ES-I3 (cell line): ENCODE data around the gene FBXW10.
A peak's percentile ranks its signal among the peaks of the same experiment; 100 is the strongest.
"Not testable (repeated sequence)": the region's sequence is repeated elsewhere in the genome, so short reads cannot be mapped to it uniquely, and the experiment has no call there.

Experiments used
- H3K36me3 ChIP-seq: 2 replicates; pipeline ENCODE4 v1.6.1; 2013; ENCODE audit warnings: mild to moderate bottlenecking, low read length, control low read depth, moderate library complexity; ENCODE audit not compliant: insufficient read depth
- H3K4me1 ChIP-seq: 2 replicates; pipeline ENCODE4 v1.6.1; 2013; ENCODE audit warnings: mild to moderate bottlenecking, control low read depth, low read length; ENCODE audit not compliant: insufficient read depth
- H3K9ac ChIP-seq: 2 replicates; pipeline ENCODE4 v1.6.1; 2013; ENCODE audit warnings: low read depth, mild to moderate bottlenecking, low read length, moderate library complexity
- H3K9me3 ChIP-seq: 2 replicates; pipeline ENCODE4 v1.6.1; 2013; ENCODE audit warnings: mild to moderate bottlenecking, low read length, moderate library complexity; ENCODE audit not compliant: control insufficient read depth, insufficient read depth

The FBXW10 gene

GRCh38 chr17:18743699-18744421 lies at the start of gene FBXW10:
Gene FBXW10, plus strand, starts transcription at chr17:18744054. Its CDS starts 191 bp downstream, at chr17:18744245.
- H3K36me3 ChIP-seq, H3K4me1 ChIP-seq, H3K9ac ChIP-seq, H3K9me3 ChIP-seq: not testable (repeated sequence)

GRCh38 chr17:18695143-18695542 lies 48.7 kb upstream of the FBXW10 start:
- not testable (repeated sequence) for H3K4me1 ChIP-seq, H3K9me3 ChIP-seq, H3K9ac ChIP-seq, H3K36me3 ChIP-seq

- not testable (repeated sequence) for H3K4me1 ChIP-seq, H3K9me3 ChIP-seq, H3K36me3 ChIP-seq
- H3K9ac ChIP-seq: peak overlapping the region; percentile 80; the same call in 1 of the 2 replicates
Observed at GRCh38 chr17:18698473-18699103, 45.3 kb upstream of the FBXW10 start.

GRCh38 chr17:18705955-18706354 lies 37.9 kb upstream of the FBXW10 start:
- H3K9me3 ChIP-seq, H3K36me3 ChIP-seq, H3K4me1 ChIP-seq, H3K9ac ChIP-seq: not testable (repeated sequence)

GRCh38 chr17:18708215-18708614 lies 35.6 kb upstream of the FBXW10 start:
- not testable (repeated sequence) for H3K36me3 ChIP-seq, H3K4me1 ChIP-seq, H3K9ac ChIP-seq, H3K9me3 ChIP-seq

GRCh38 chr17:18712354-18712999 lies 31.4 kb upstream of the FBXW10 start:
- not testable (repeated sequence) for H3K9ac ChIP-seq, H3K36me3 ChIP-seq, H3K4me1 ChIP-seq, H3K9me3 ChIP-seq

- H3K9me3 ChIP-seq, H3K4me1 ChIP-seq, H3K36me3 ChIP-seq, H3K9ac ChIP-seq: not testable (repeated sequence)
Observed at GRCh38 chr17:18718643-18719427, 25.0 kb upstream of the FBXW10 start.

GRCh38 chr17:18719428-18720110 lies 24.3 kb upstream of the FBXW10 start:
- H3K9ac ChIP-seq: peak overlapping the region; percentile 11; the same call in 1 of the 2 replicates
- not testable (repeated sequence) for H3K4me1 ChIP-seq, H3K36me3 ChIP-seq

GRCh38 chr17:18721775-18722547 lies 21.9 kb upstream of the FBXW10 start:
- not testable (repeated sequence) for H3K4me1 ChIP-seq, H3K9me3 ChIP-seq, H3K36me3 ChIP-seq, H3K9ac ChIP-seq

More at GRCh38 chr17:18719428-18720110, 24.3 kb upstream of the FBXW10 start:
- not testable (repeated sequence) for H3K9me3 ChIP-seq

- not testable (repeated sequence) for H3K4me1 ChIP-seq, H3K9ac ChIP-seq, H3K36me3 ChIP-seq, H3K9me3 ChIP-seq
Observed at GRCh38 chr17:18722612-18723011, 21.2 kb upstream of the FBXW10 start.

- not testable (repeated sequence) for H3K9me3 ChIP-seq, H3K36me3 ChIP-seq, H3K9ac ChIP-seq, H3K4me1 ChIP-seq
Observed at GRCh38 chr17:18723509-18723908, 20.3 kb upstream of the FBXW10 start.

GRCh38 chr17:18732438-18732837 lies 11.4 kb upstream of the FBXW10 start:
- not testable (repeated sequence) for H3K4me1 ChIP-seq, H3K9me3 ChIP-seq, H3K36me3 ChIP-seq, H3K9ac ChIP-seq

GRCh38 chr17:18733350-18733749 lies 10.5 kb upstream of the FBXW10 start:
- not testable (repeated sequence) for H3K36me3 ChIP-seq, H3K9ac ChIP-seq, H3K4me1 ChIP-seq

More at GRCh38 chr17:18733350-18733749, 10.5 kb upstream of the FBXW10 start:
- not testable (repeated sequence) for H3K9me3 ChIP-seq
